Measurements from ENCODE around the gene S100A7A.

The S100A7A gene

GRCh38 chr1:153384958-153385580 lies 31.3 kb upstream of the S100A7A start:
- Histone ChIP-seq H3K27me3 (ENCODE audit: control insufficient read depth in 2 of 2, insufficient read depth in 2 of 2, low read length in 2 of 2) (no peaks in the 10 kb centered on the region), H3K9ac (ENCODE audit: low read depth in 1 of 2, low read length in 2 of 2) (no peak overlapping the region), H3K4me1 (ENCODE audit: control insufficient read depth in 2 of 2, insufficient read depth in 2 of 2, low read length in 2 of 2) (no peaks in the 10 kb centered on the region), H3K9me3 (ENCODE audit: control insufficient read depth in 2 of 2, low read length in 2 of 2) (peaks cover 0 to 2% of the 10 kb centered on the region in 2 donors), H3K36me3 (ENCODE audit: control insufficient read depth in 2 of 2, insufficient read depth in 2 of 2, low read length in 2 of 2) (no peaks in the 10 kb centered on the region), H3K27ac (ENCODE audit: low read depth in 2 of 2, low read length in 2 of 2) (no peak overlapping the region), H3K4me3 (ENCODE audit: low read length in 2 of 2) (no peak overlapping the region)

GRCh38 chr1:153386500-153386901 lies 29.8 kb upstream of the S100A7A start:
- Histone ChIP-seq H3K4me3 (ENCODE audit: low read length in 2 of 2) (no peak overlapping the region), H3K36me3 (ENCODE audit: control insufficient read depth in 2 of 2, insufficient read depth in 2 of 2, low read length in 2 of 2) (no peaks in the 10 kb centered on the region), H3K27me3 (ENCODE audit: control insufficient read depth in 2 of 2, insufficient read depth in 2 of 2, low read length in 2 of 2) (no peaks in the 10 kb centered on the region), H3K4me1 (ENCODE audit: control insufficient read depth in 2 of 2, insufficient read depth in 2 of 2, low read length in 2 of 2) (no peaks in the 10 kb centered on the region), H3K27ac (ENCODE audit: low read depth in 2 of 2, low read length in 2 of 2) (no peak overlapping the region), H3K9ac (ENCODE audit: low read depth in 1 of 2, low read length in 2 of 2) (no peak overlapping the region), H3K9me3 (ENCODE audit: control insufficient read depth in 2 of 2, low read length in 2 of 2) (no peaks in the 10 kb centered on the region)

- Histone ChIP-seq H3K9me3 (ENCODE audit: control insufficient read depth in 2 of 2, low read length in 2 of 2) (no peaks in the 10 kb centered on the region), H3K27me3 (ENCODE audit: control insufficient read depth in 2 of 2, insufficient read depth in 2 of 2, low read length in 2 of 2) (no peaks in the 10 kb centered on the region), H3K36me3 (ENCODE audit: control insufficient read depth in 2 of 2, insufficient read depth in 2 of 2, low read length in 2 of 2) (no peaks in the 10 kb centered on the region), H3K4me1 (ENCODE audit: control insufficient read depth in 2 of 2, insufficient read depth in 2 of 2, low read length in 2 of 2) (no peaks in the 10 kb centered on the region), H3K27ac (ENCODE audit: low read depth in 2 of 2, low read length in 2 of 2) (no peak overlapping the region), H3K4me3 (ENCODE audit: low read length in 2 of 2) (no peak overlapping the region), H3K9ac (ENCODE audit: low read depth in 1 of 2, low read length in 2 of 2) (no peak overlapping the region)
Measured at GRCh38 chr1:153387001-153387400, 29.3 kb upstream of the S100A7A start.

GRCh38 chr1:153387785-153388184 lies 28.5 kb upstream of the S100A7A start:
- Histone ChIP-seq H3K9ac (ENCODE audit: low read depth in 1 of 2, low read length in 2 of 2) (no peak overlapping the region), H3K27ac (ENCODE audit: low read depth in 2 of 2, low read length in 2 of 2) (no peak overlapping the region), H3K4me1 (ENCODE audit: control insufficient read depth in 2 of 2, insufficient read depth in 2 of 2, low read length in 2 of 2) (no peaks in the 10 kb centered on the region), H3K27me3 (ENCODE audit: control insufficient read depth in 2 of 2, insufficient read depth in 2 of 2, low read length in 2 of 2) (no peaks in the 10 kb centered on the region), H3K9me3 (ENCODE audit: control insufficient read depth in 2 of 2, low read length in 2 of 2) (no peaks in the 10 kb centered on the region), H3K36me3 (ENCODE audit: control insufficient read depth in 2 of 2, insufficient read depth in 2 of 2, low read length in 2 of 2) (no peaks in the 10 kb centered on the region), H3K4me3 (ENCODE audit: low read length in 2 of 2) (no peak overlapping the region)

- Histone ChIP-seq H3K4me3 (ENCODE audit: low read length in 2 of 2) (no peak overlapping the region), H3K9me3 (ENCODE audit: control insufficient read depth in 2 of 2, low read length in 2 of 2) (no peaks in the 10 kb centered on the region), H3K27me3 (ENCODE audit: control insufficient read depth in 2 of 2, insufficient read depth in 2 of 2, low read length in 2 of 2) (peaks cover 0 to 1% of the 10 kb centered on the region in 2 donors), H3K9ac (ENCODE audit: low read depth in 1 of 2, low read length in 2 of 2) (no peak overlapping the region), H3K36me3 (ENCODE audit: control insufficient read depth in 2 of 2, insufficient read depth in 2 of 2, low read length in 2 of 2) (no peaks in the 10 kb centered on the region), H3K4me1 (ENCODE audit: control insufficient read depth in 2 of 2, insufficient read depth in 2 of 2, low read length in 2 of 2) (no peaks in the 10 kb centered on the region), H3K27ac (ENCODE audit: low read depth in 2 of 2, low read length in 2 of 2) (no peak overlapping the region)
Measured at GRCh38 chr1:153389401-153389800, 26.9 kb upstream of the S100A7A start.

GRCh38 chr1:153389973-153390879 lies 26.1 kb upstream of the S100A7A start:
- Histone ChIP-seq H3K9me3 (ENCODE audit: control insufficient read depth in 2 of 2, low read length in 2 of 2) (no peaks in the 10 kb centered on the region), H3K27ac (ENCODE audit: low read depth in 2 of 2, low read length in 2 of 2) (no peak overlapping the region), H3K9ac (ENCODE audit: low read depth in 1 of 2, low read length in 2 of 2) (no peak overlapping the region), H3K4me3 (ENCODE audit: low read length in 2 of 2) (no peak overlapping the region), H3K27me3 (ENCODE audit: control insufficient read depth in 2 of 2, insufficient read depth in 2 of 2, low read length in 2 of 2) (peaks cover 0 to 1% of the 10 kb centered on the region in 2 donors), H3K36me3 (ENCODE audit: control insufficient read depth in 2 of 2, insufficient read depth in 2 of 2, low read length in 2 of 2) (no peaks in the 10 kb centered on the region), H3K4me1 (ENCODE audit: control insufficient read depth in 2 of 2, insufficient read depth in 2 of 2, low read length in 2 of 2) (no peaks in the 10 kb centered on the region)

GRCh38 chr1:153390938-153391710 lies 25.2 kb upstream of the S100A7A start, which contains the start of gene S100A8:
S100A8 (minus strand) TSS chr1:153391073; CDS start chr1:153390535, 538 bp downstream.
- Histone ChIP-seq H3K27me3 (ENCODE audit: control insufficient read depth in 2 of 2, insufficient read depth in 2 of 2, low read length in 2 of 2) (peaks cover 0 to 1% of the 10 kb centered on the region in 2 donors), H3K9me3 (ENCODE audit: control insufficient read depth in 2 of 2, low read length in 2 of 2) (no peaks in the 10 kb centered on the region), H3K4me3 (ENCODE audit: low read length in 2 of 2) (no peak within 1 kb of the TSS), H3K27ac (ENCODE audit: low read depth in 2 of 2, low read length in 2 of 2) (no peak within 1 kb of the TSS), H3K36me3 (ENCODE audit: control insufficient read depth in 2 of 2, insufficient read depth in 2 of 2, low read length in 2 of 2) (no peaks in the 10 kb centered on the region), H3K4me1 (ENCODE audit: control insufficient read depth in 2 of 2, insufficient read depth in 2 of 2, low read length in 2 of 2) (no peaks in the 10 kb centered on the region), H3K9ac (ENCODE audit: low read depth in 1 of 2, low read length in 2 of 2) (no peak within 1 kb of the TSS)

GRCh38 chr1:153392258-153392657 lies 24.1 kb upstream of the S100A7A start:
- no peak overlapping the region for H3K9ac ChIP-seq (ENCODE audit: low read depth in 1 of 2, low read length in 2 of 2)
- H3K4me1 ChIP-seq (ENCODE audit: control insufficient read depth in 2 of 2, insufficient read depth in 2 of 2, low read length in 2 of 2), result no peaks in the 10 kb centered on the region
- H3K27me3 ChIP-seq (ENCODE audit: control insufficient read depth in 2 of 2, insufficient read depth in 2 of 2, low read length in 2 of 2), result peaks cover 0 to 1% of the 10 kb centered on the region in 2 donors
- H3K36me3 ChIP-seq (ENCODE audit: control insufficient read depth in 2 of 2, insufficient read depth in 2 of 2, low read length in 2 of 2), result no peaks in the 10 kb centered on the region
- H3K4me3 ChIP-seq (ENCODE audit: low read length in 2 of 2), result no peak overlapping the region
- no peaks in the 10 kb centered on the region for H3K9me3 ChIP-seq (ENCODE audit: control insufficient read depth in 2 of 2, low read length in 2 of 2)
- H3K27ac ChIP-seq (ENCODE audit: low read depth in 2 of 2, low read length in 2 of 2), result no peak overlapping the region

- no peaks in the 10 kb centered on the region for H3K9me3 ChIP-seq (ENCODE audit: control insufficient read depth in 2 of 2, low read length in 2 of 2)
- no peaks in the 10 kb centered on the region for H3K36me3 ChIP-seq (ENCODE audit: control insufficient read depth in 2 of 2, insufficient read depth in 2 of 2, low read length in 2 of 2)
- H3K4me3 ChIP-seq (ENCODE audit: low read length in 2 of 2), result no peak overlapping the region
- H3K9ac ChIP-seq (ENCODE audit: low read depth in 1 of 2, low read length in 2 of 2), result no peak overlapping the region
- no peak overlapping the region for H3K27ac ChIP-seq (ENCODE audit: low read depth in 2 of 2, low read length in 2 of 2)
- H3K27me3 ChIP-seq (ENCODE audit: control insufficient read depth in 2 of 2, insufficient read depth in 2 of 2, low read length in 2 of 2), result peaks cover 0 to 1% of the 10 kb centered on the region in 2 donors
- no peaks in the 10 kb centered on the region for H3K4me1 ChIP-seq (ENCODE audit: control insufficient read depth in 2 of 2, insufficient read depth in 2 of 2, low read length in 2 of 2)
Measured at GRCh38 chr1:153392822-153393221, 23.5 kb upstream of the S100A7A start.

GRCh38 chr1:153393926-153394325 lies 22.4 kb upstream of the S100A7A start:
- Histone ChIP-seq H3K36me3 (ENCODE audit: control insufficient read depth in 2 of 2, insufficient read depth in 2 of 2, low read length in 2 of 2) (no peaks in the 10 kb centered on the region), H3K4me3 (ENCODE audit: low read length in 2 of 2) (no peak overlapping the region), H3K9me3 (ENCODE audit: control insufficient read depth in 2 of 2, low read length in 2 of 2) (no peaks in the 10 kb centered on the region), H3K9ac (ENCODE audit: low read depth in 1 of 2, low read length in 2 of 2) (no peak overlapping the region), H3K27ac (ENCODE audit: low read depth in 2 of 2, low read length in 2 of 2) (no peak overlapping the region), H3K4me1 (ENCODE audit: control insufficient read depth in 2 of 2, insufficient read depth in 2 of 2, low read length in 2 of 2) (no peaks in the 10 kb centered on the region), H3K27me3 (ENCODE audit: control insufficient read depth in 2 of 2, insufficient read depth in 2 of 2, low read length in 2 of 2) (peaks cover 0 to 1% of the 10 kb centered on the region in 2 donors)

Data from mucosa of rectum (tissue), 2 donors.